Keratinocyte (primary cell): ENCODE data around the gene RANBP9. TPM values are rescaled to one million over a fixed set of nuclear protein-coding genes. Genes with fewer than 3 reads are reported as not detected.

Source experiments
- DNase-seq: peaks from one replicate; pipeline ENCODE4 v3.0.0-alpha.2; 2011; ENCODE audit warnings: low read depth, missing footprints, low spot score
- FAIRE-seq: peaks from 2 replicates; lab custom pipeline; 2011; peaks lifted over from hg19 to GRCh38; lab: Jason Lieb, UNC
- H2AFZ ChIP-seq: 2 replicates; pipeline ENCODE4 v1.6.0; 2012; ENCODE audit warnings: low read length, control low read depth, inconsistent platforms; ENCODE audit not compliant: control insufficient read depth
- H3K27ac ChIP-seq: 2 replicates; pipeline ENCODE4 v1.5.1; 2011; ENCODE audit warnings: low read length; ENCODE audit not compliant: control insufficient read depth, insufficient read depth
- H3K27me3 ChIP-seq: 3 replicates; pipeline ENCODE4 v1.6.0; 2011; ENCODE audit warnings: low read length; ENCODE audit not compliant: control insufficient read depth, insufficient read depth; ENCODE audit errors: extremely low read depth
- H3K36me3 ChIP-seq, 2 experiments: 2 replicates in 1 of 2; 3 replicates in 1 of 2; pipeline ENCODE4 v1.5.1; 2011; ENCODE audit warnings: low read length in 2 of 2, mild to moderate bottlenecking in 1 of 2; ENCODE audit not compliant: control insufficient read depth in 2 of 2, insufficient read depth in 2 of 2; ENCODE audit errors: extremely low read depth in 1 of 2
- H3K4me1 ChIP-seq: 3 replicates; pipeline ENCODE4 v1.5.1; 2011; ENCODE audit warnings: low read length; ENCODE audit not compliant: control insufficient read depth, insufficient read depth; ENCODE audit errors: extremely low read depth
- H3K4me2 ChIP-seq: 3 replicates; pipeline ENCODE4 v1.6.0; 2011; ENCODE audit warnings: low read depth, low read length; ENCODE audit not compliant: control insufficient read depth, insufficient read depth; ENCODE audit errors: extremely low read depth
- H3K4me3 ChIP-seq, 3 experiments: fragments of 200-600 bp in 1 of 3; sonication (generic) in 1 of 3; 2 replicates in 2 of 3; 3 replicates in 1 of 3; pipeline ENCODE4 v1.5.1; 2011 to 2016; ENCODE audit warnings: low read length in 3 of 3, mild to moderate bottlenecking in 3 of 3, control low read depth in 2 of 3, inconsistent platforms in 1 of 3, low read depth in 1 of 3, mixed read lengths in 1 of 3, mixed run types in 1 of 3, moderate library complexity in 1 of 3; ENCODE audit not compliant: control insufficient read depth in 2 of 3, insufficient read depth in 2 of 3; ENCODE audit errors: extremely low read depth in 1 of 3
- H3K79me2 ChIP-seq: 2 replicates; pipeline ENCODE4 v1.6.0; 2012; ENCODE audit warnings: low read length; ENCODE audit not compliant: control insufficient read depth, insufficient read depth
- H3K9ac ChIP-seq: 3 replicates; pipeline ENCODE4 v1.6.0; 2011; ENCODE audit warnings: low read length; ENCODE audit not compliant: control insufficient read depth, insufficient read depth; ENCODE audit errors: extremely low read depth
- H3K9me1 ChIP-seq: 3 replicates; pipeline ENCODE4 v1.6.0; 2011; ENCODE audit warnings: low read length; ENCODE audit not compliant: control insufficient read depth, insufficient read depth; ENCODE audit errors: extremely low read depth
- H3K9me3 ChIP-seq: 2 replicates; pipeline ENCODE4 v1.5.1; 2012; ENCODE audit warnings: low read depth, low read length; ENCODE audit not compliant: control insufficient read depth
- H4K20me1 ChIP-seq: 3 replicates; pipeline ENCODE4 v1.6.0; 2011; ENCODE audit warnings: low read length; ENCODE audit not compliant: control insufficient read depth, insufficient read depth; ENCODE audit errors: extremely low read depth
- CTCF ChIP-seq, 3 experiments: IDR thresholded peaks in 1 of 3; conservative IDR thresholded peaks in 1 of 3; optimal IDR thresholded peaks in 1 of 3; 2 replicates in 2 of 3; 3 replicates in 1 of 3; pipeline versions ENCODE3 to v1.5.1; 2011; ENCODE audit warnings: low read length in 3 of 3, mild to moderate bottlenecking in 3 of 3, moderate library complexity in 2 of 3, control low read depth in 1 of 3, inconsistent platforms in 1 of 3; ENCODE audit not compliant: insufficient read depth in 2 of 3; ENCODE audit errors: extremely low read depth in 1 of 3
- EZH2 ChIP-seq: IDR thresholded peaks from one replicate; pipeline ENCODE4 v1.6.1; 2012; ENCODE audit warnings: inconsistent platforms, mild to moderate bottlenecking, low read length, moderate library complexity
- dilution Hi-C: fragments of 300-500 bp; cut with MboI; formaldehyde crosslinking; loops from one replicate; pipeline ENCODE4 v1.7.0; 2020; ENCODE audit warnings: low sequenced_read_pairs; ENCODE audit not compliant: extremely low pct_ligation_motif_present
- polyA plus RNA-seq, 5 experiments: library from polyadenylated mRNA; depleted of rRNA in 3 of 5; stranded (reverse) in 3 of 5; stranded (forward) in 1 of 5; unstranded in 1 of 5; fragments of >200 nt; gene quantifications; 1 replicate in 1 of 5; 2 replicates in 3 of 5; 3 replicates in 1 of 5; pipeline versions ENCODE4 v1.2.1 to v1.2.3, GENCODE V29; 2011 to 2012; ENCODE audit warnings: missing spikeins in 2 of 5, low read depth in 1 of 5, low replicate concordance in 1 of 5

RANBP9 gene
- polyA plus RNA-seq, 1 donor (not counting 4 experiments of a cell fraction or from before 2014, with no cell fraction given): 36.7 TPM

GRCh38 chr6:13687917-13688351 is 23.7 kb downstream of the RANBP9 start:
- Histone ChIP-seq H3K36me3 (peaks cover 0 to 2% of the 10 kb centered on the region in 2 experiments), H3K9ac (no peak overlapping the region), H2AFZ (no peak overlapping the region), H3K27me3 (no peaks in the 10 kb centered on the region), H4K20me1 (no peaks in the 10 kb centered on the region), H3K4me2 (no peak overlapping the region), H3K79me2 (peaks cover 70% of the 10 kb centered on the region), H3K9me3 (no peaks in the 10 kb centered on the region), H3K27ac (no peak overlapping the region), H3K4me3 (no peak overlapping the region), H3K4me1 (no peaks in the 10 kb centered on the region), H3K9me1 (no peaks in the 10 kb centered on the region)
- dilution Hi-C loops: no loop called here
- FAIRE-seq (no peak), DNase-seq (no peak)
- TF ChIP-seq CTCF (optimal IDR thresholded peaks at IDR 0.05 in 1 of 3, IDR thresholded peaks at IDR 0.05 in 1 of 3, conservative IDR thresholded peaks at IDR 0.05 in 1 of 3; ENCODE audit: extremely low read depth in 1 of 3, insufficient read depth in 2 of 3, low read length in 3 of 3) (no peak), EZH2 (no peak)

DNA sequence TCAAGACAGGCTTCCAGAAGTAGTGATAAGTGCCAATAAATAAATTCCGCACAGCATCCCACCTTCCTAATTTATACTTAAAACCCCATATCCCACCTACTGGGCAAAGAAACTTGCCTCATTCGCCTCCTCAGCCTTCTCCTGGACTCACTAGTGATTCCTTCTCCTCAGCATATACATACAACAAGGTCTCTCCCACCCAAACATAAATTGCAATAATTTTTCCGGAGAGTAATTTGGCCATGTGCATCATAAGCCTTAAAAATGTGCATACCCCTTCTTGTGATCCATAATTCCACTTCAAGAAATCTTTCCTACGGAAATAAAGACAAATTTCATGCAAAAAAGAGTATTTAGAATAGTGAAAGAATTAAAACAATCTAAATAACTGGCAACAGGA is 26.8 kb downstream of the RANBP9 start:
- Histone ChIP-seq H3K36me3 (no peaks in the 10 kb centered on the region), H3K9me1 (no peaks in the 10 kb centered on the region), H3K27me3 (no peaks in the 10 kb centered on the region), H3K4me2 (no peak overlapping the region), H2AFZ (no peak overlapping the region), H3K4me1 (no peaks in the 10 kb centered on the region), H4K20me1 (no peaks in the 10 kb centered on the region), H3K79me2 (peaks cover 81% of the 10 kb centered on the region), H3K27ac (no peak overlapping the region), H3K9me3 (no peaks in the 10 kb centered on the region), H3K9ac (no peak overlapping the region), H3K4me3 (no peak overlapping the region)
- dilution Hi-C loops: no loop called here
- DNase-seq: no peak
- no peak for FAIRE-seq
- TF ChIP-seq CTCF (optimal IDR thresholded peaks at IDR 0.05 in 1 of 3, IDR thresholded peaks at IDR 0.05 in 1 of 3, conservative IDR thresholded peaks at IDR 0.05 in 1 of 3; ENCODE audit: extremely low read depth in 1 of 3, insufficient read depth in 2 of 3, low read length in 3 of 3) (no peak), EZH2 (no peak)
